ENCODE results near the gene TSPEAR. TPM values are rescaled to one million over a fixed set of nuclear protein-coding genes. Genes with fewer than 3 reads are reported as not detected.
"Not testable (repeated sequence)": the region's sequence is repeated elsewhere in the genome, so short reads cannot be mapped to it uniquely, and the experiment has no call there.

TSPEAR gene
- polyA plus RNA-seq, 6 donors from 2014 or later, result not detected

- no peaks in the 10 kb centered on the region for H3K4me1 Mint-ChIP-seq
- no peak overlapping the region for H3K4me3 Mint-ChIP-seq
- no peak for ATAC-seq (ENCODE audit: low read depth in 2 of 2)
Measured at GRCh38 chr21:44639331-44639655, 72.1 kb downstream of the TSPEAR start.

GRCh38 chr21:44638506-44639330 is 72.7 kb downstream of the TSPEAR start:
- peaks cover 16 to 51% (median 27%) of the 10 kb centered on the region in 7 donors for H3K9me3 Mint-ChIP-seq
- H3K4me3 Mint-ChIP-seq; ATAC-seq (ENCODE audit: low read depth in 2 of 2); H3K4me1 Mint-ChIP-seq; DNase-seq; H3K27ac Mint-ChIP-seq: not testable (repeated sequence)
- peaks cover 6 to 38% of the 10 kb centered on the region in 2 donors for H3K36me3 Mint-ChIP-seq
- H3K27me3 Mint-ChIP-seq, result peaks cover 36 to 62% (median 54%) of the 10 kb centered on the region in 3 donors

More at GRCh38 chr21:44639331-44639655, 72.1 kb downstream of the TSPEAR start:
- Mint-ChIP-seq H3K27ac (no peak overlapping the region), H3K27me3 (peaks cover 40 to 58% (median 49%) of the 10 kb centered on the region in 3 donors), H3K9me3 (peaks cover 16 to 51% (median 33%) of the 10 kb centered on the region in 7 donors), H3K36me3 (peaks cover 6 to 36% of the 10 kb centered on the region in 2 donors)
- no peak for DNase-seq

GRCh38 chr21:44637851-44638348 is 73.5 kb downstream of the TSPEAR start:
- Mint-ChIP-seq H3K27ac (peak overlapping the region in 1 of 6 donors; percentile 96), H3K9me3 (peaks cover 15 to 51% (median 24%) of the 10 kb centered on the region in 7 donors), H3K27me3 (peaks cover 34 to 62% (median 54%) of the 10 kb centered on the region in 3 donors), H3K36me3 (peaks cover 14 to 30% of the 10 kb centered on the region in 2 donors)
- H3K4me1 Mint-ChIP-seq; ATAC-seq (ENCODE audit: low read depth in 2 of 2); H3K4me3 Mint-ChIP-seq; DNase-seq: not testable (repeated sequence)

GRCh38 chr21:44637018-44637850 is 74.1 kb downstream of the TSPEAR start, which contains the start of gene KRTAP10-10:
TSS of gene KRTAP10-10 (plus strand) at chr21:44637356. CDS start at chr21:44637418, 62 bp downstream.
- Mint-ChIP-seq H3K4me1 (no peaks in the 10 kb centered on the region), H3K9me3 (peaks cover 13 to 51% (median 26%) of the 10 kb centered on the region in 7 donors), H3K36me3 (peaks cover 15 to 24% of the 10 kb centered on the region in 2 donors), H3K27ac (peak within 1 kb of the TSS in 1 of 6 donors; percentile 96), H3K27me3 (peaks cover 34 to 60% (median 54%) of the 10 kb centered on the region in 3 donors), H3K4me3 (no peak within 1 kb of the TSS)
- DNase-seq (no peak), ATAC-seq (ENCODE audit: low read depth in 2 of 2) (no peak)

GRCh38 chr21:44636209-44637017 is 75.0 kb downstream of the TSPEAR start:
- ATAC-seq (ENCODE audit: low read depth in 2 of 2) (no peak), DNase-seq (no peak)
- peaks cover 31 to 54% (median 49%) of the 10 kb centered on the region in 3 donors for H3K27me3 Mint-ChIP-seq
- H3K36me3 Mint-ChIP-seq, result peaks cover 23 to 26% of the 10 kb centered on the region in 2 donors
- H3K27ac Mint-ChIP-seq, result no peak overlapping the region
- peaks cover 15 to 51% (median 30%) of the 10 kb centered on the region in 7 donors for H3K9me3 Mint-ChIP-seq
- no peak overlapping the region for H3K4me3 Mint-ChIP-seq
- no peaks in the 10 kb centered on the region for H3K4me1 Mint-ChIP-seq

GRCh38 chr21:44632067-44632466 is 79.3 kb downstream of the TSPEAR start:
- ATAC-seq (ENCODE audit: low read depth in 2 of 2) (no peak), DNase-seq (no peak)
- no peak overlapping the region for H3K27ac Mint-ChIP-seq
- H3K36me3 Mint-ChIP-seq, result peaks cover 26 to 37% of the 10 kb centered on the region in 2 donors
- peaks cover 18 to 27% (median 22%) of the 10 kb centered on the region in 3 donors for H3K27me3 Mint-ChIP-seq
- peaks cover 22 to 49% (median 36%) of the 10 kb centered on the region in 7 donors for H3K9me3 Mint-ChIP-seq
- peaks cover 10 to 16% (median 15%) of the 10 kb centered on the region in 3 donors for H3K4me1 Mint-ChIP-seq
- H3K4me3 Mint-ChIP-seq, result no peak overlapping the region

GRCh38 chr21:44630440-44630839 is 80.9 kb downstream of the TSPEAR start:
- Mint-ChIP-seq H3K36me3 (peaks cover 26 to 37% of the 10 kb centered on the region in 2 donors), H3K27me3 (peaks cover 6 to 26% (median 17%) of the 10 kb centered on the region in 3 donors), H3K9me3 (peaks cover 25 to 52% (median 34%) of the 10 kb centered on the region in 7 donors), H3K4me1 (peaks cover 10 to 16% (median 15%) of the 10 kb centered on the region in 3 donors), H3K4me3 (no peak overlapping the region), H3K27ac (peak overlapping the region in 1 of 6 donors; percentile 72)
- DNase-seq, result no peak
- ATAC-seq (ENCODE audit: low read depth in 2 of 2), result no peak

GRCh38 chr21:44628707-44629391 is 82.5 kb downstream of the TSPEAR start:
- peaks cover 10 to 16% (median 15%) of the 10 kb centered on the region in 3 donors for H3K4me1 Mint-ChIP-seq
- DNase-seq (no peak), ATAC-seq (ENCODE audit: low read depth in 2 of 2) (no peak)
- H3K27me3 Mint-ChIP-seq, result peaks cover 0 to 29% (median 19%) of the 10 kb centered on the region in 3 donors
- H3K4me3 Mint-ChIP-seq, result no peak overlapping the region
- peaks cover 30 to 40% of the 10 kb centered on the region in 2 donors for H3K36me3 Mint-ChIP-seq
- H3K9me3 Mint-ChIP-seq, result peaks cover 31 to 57% (median 44%) of the 10 kb centered on the region in 7 donors
- no peak overlapping the region for H3K27ac Mint-ChIP-seq

- Mint-ChIP-seq H3K4me1 (peaks cover 10 to 16% (median 15%) of the 10 kb centered on the region in 3 donors), H3K27me3 (peaks cover 7 to 34% (median 29%) of the 10 kb centered on the region in 3 donors), H3K36me3 (peaks cover 27 to 51% of the 10 kb centered on the region in 2 donors), H3K9me3 (peaks cover 33 to 59% (median 49%) of the 10 kb centered on the region in 7 donors)
- DNase-seq; H3K27ac Mint-ChIP-seq; ATAC-seq (ENCODE audit: low read depth in 2 of 2); H3K4me3 Mint-ChIP-seq: not testable (repeated sequence)
Measured at GRCh38 chr21:44627831-44628233, 83.5 kb downstream of the TSPEAR start.

GRCh38 chr21:44627181-44627822 is 84.1 kb downstream of the TSPEAR start:
- Mint-ChIP-seq H3K27me3 (peaks cover 9 to 34% (median 34%) of the 10 kb centered on the region in 3 donors), H3K27ac (peak overlapping the region in 1 of 6 donors; percentile 76), H3K9me3 (peaks cover 34 to 60% (median 50%) of the 10 kb centered on the region in 7 donors), H3K36me3 (peaks cover 32 to 55% of the 10 kb centered on the region in 2 donors), H3K4me1 (peaks cover 10 to 16% (median 15%) of the 10 kb centered on the region in 3 donors)
- H3K4me3 Mint-ChIP-seq; DNase-seq; ATAC-seq (ENCODE audit: low read depth in 2 of 2): not testable (repeated sequence)

GRCh38 chr21:44626673-44627143 is 84.7 kb downstream of the TSPEAR start, which contains the start of gene KRTAP10-9:
TSS of gene KRTAP10-9 (plus strand) at chr21:44627093. CDS start at chr21:44627172, 79 bp downstream.
- peaks cover 27 to 54% of the 10 kb centered on the region in 2 donors for H3K36me3 Mint-ChIP-seq

More at GRCh38 chr21:44626673-44627143, 84.7 kb downstream of the TSPEAR start, which contains the start of gene KRTAP10-9:
- ATAC-seq (ENCODE audit: low read depth in 2 of 2) (no peak), DNase-seq (no peak)
- peaks cover 10 to 38% (median 34%) of the 10 kb centered on the region in 3 donors for H3K27me3 Mint-ChIP-seq
- H3K4me1 Mint-ChIP-seq, result peaks cover 10 to 16% (median 15%) of the 10 kb centered on the region in 3 donors
- peak within 1 kb of the TSS in 1 of 6 donors; percentile 76 for H3K27ac Mint-ChIP-seq
- H3K9me3 Mint-ChIP-seq, result peaks cover 33 to 54% (median 45%) of the 10 kb centered on the region in 7 donors
- peak within 1 kb of the TSS in 1 of 8 donors; percentile 79 for H3K4me3 Mint-ChIP-seq
